GM18907 (cell line): ENCODE measurements around the gene TFCP2L1.

Experiments
- ATAC-seq: cut with Tn5 transposase; IDR thresholded peaks from one replicate; pipeline ENCODE4 v1.9.1; 2021; ENCODE audit warnings: mild to moderate bottlenecking, moderate library complexity; ENCODE audit not compliant: unreplicated experiment

TFCP2L1 gene

GRCh38 chr2:121295911-121296650, 11.1 kb upstream of the TFCP2L1 start:
- no peak for ATAC-seq

DNA sequence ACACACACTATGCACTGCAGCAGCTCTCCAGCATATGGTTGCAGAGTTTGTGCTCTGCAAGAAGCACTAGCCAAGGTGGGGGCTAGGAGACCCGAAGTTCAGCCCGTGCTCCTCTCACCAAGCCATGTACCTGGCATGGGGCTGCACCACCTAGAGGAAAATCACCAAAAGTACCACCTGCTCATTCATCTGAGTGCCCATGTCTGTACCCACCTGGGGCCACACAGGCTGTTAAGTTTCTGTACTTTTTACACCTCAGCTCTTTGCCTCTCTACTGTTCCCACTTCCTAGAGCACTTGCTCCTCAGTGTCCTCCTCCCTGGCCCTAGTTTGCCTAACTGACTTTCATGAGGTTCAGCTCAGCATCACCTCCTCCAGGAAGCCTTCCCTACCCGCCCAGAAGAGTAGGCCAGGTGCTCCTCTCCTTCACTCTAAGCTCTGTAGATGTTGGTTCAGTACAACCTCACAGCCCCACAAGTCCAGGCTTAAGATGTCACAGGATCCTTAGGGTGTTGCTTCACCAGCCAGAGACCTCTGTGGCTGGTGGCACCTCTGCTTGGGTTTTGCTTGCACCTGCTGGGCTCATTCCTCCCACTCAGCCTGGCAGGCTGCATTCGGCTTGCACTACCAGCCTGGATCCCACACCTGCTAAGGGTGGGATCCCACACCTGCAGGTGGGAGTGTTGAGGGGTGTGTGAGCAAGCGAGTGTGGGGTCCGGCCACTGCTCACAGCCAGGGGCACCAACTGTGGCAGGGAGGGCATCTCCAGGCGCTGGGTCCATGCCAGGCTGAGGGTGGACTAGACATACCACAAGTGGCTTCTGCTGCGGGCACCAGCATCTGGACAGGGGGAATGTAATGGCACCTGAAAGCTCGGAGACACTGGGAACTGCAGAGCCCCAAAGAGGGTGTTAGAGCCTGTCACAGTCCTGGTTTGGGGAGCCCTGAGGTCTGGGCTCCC, 10.2 kb upstream of the TFCP2L1 start:
- ATAC-seq: no peak

GRCh38 chr2:121293450-121294325, 8.7 kb upstream of the TFCP2L1 start:
- ATAC-seq: no peak

DNA sequence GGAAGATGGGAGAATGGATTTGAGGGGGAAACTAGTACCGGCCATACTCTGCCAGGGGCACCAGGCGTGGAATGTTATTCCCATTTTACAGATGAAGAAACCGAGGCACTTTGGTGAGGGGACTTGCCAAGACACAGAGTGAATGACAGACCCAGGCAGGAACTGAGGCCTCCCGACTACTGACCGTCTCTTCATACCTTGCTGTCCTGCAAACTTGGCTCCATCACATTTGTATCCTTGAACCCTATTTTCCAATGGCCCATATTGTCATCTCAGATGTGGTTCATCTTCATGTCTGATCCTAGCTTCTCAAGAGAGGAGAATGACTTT, 6.2 kb upstream of the TFCP2L1 start:
- ATAC-seq: no peak

GRCh38 chr2:121289271-121289670, 4.3 kb upstream of the TFCP2L1 start:
- no peak for ATAC-seq

DNA sequence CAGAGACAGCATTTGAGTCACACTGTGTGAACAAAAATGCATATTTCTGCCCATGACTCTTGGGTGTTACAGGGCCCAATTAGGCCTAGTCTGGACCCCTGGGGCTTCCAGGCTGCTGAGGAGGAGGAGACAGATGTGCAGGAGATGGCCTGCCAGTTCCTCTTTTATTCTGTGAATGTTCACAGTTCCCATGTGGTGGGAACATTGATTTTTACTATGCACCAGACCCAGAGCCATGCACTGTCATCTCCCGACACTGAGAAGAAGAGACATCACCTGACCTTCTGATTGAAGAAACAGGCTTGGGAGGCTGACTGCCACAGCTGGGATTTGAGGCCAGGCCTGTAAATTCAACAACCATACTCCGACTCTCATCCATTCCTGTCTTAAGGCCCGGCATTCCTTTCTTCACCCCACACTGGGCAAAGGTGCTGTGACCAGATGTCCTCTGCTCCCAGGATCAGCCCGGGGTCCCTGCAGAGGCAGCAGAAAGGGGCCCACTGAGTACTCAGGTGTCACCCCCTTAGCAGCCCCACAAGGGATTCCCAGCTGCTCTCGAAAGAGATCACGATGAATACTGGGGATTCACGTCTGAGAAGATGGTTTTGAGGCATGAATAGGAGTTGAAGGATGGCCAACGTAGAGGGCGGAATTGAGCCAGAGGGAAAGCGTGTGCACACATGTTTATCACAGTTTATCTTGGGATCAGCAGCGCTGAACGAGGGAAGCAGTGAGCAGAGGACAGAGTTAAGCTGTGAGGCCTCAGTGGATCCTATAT, 3.6 kb upstream of the TFCP2L1 start:
- no peak for ATAC-seq

- ATAC-seq: no peak
These were observed 3.0 kb upstream of the TFCP2L1 start for GRCh38 chr2:121287956-121288355.

GRCh38 chr2:121287146-121287798, 2.3 kb upstream of the TFCP2L1 start:
- ATAC-seq: no peak

- no peak for ATAC-seq
These were observed 1.5 kb upstream of the TFCP2L1 start for GRCh38 chr2:121286506-121286905.

DNA sequence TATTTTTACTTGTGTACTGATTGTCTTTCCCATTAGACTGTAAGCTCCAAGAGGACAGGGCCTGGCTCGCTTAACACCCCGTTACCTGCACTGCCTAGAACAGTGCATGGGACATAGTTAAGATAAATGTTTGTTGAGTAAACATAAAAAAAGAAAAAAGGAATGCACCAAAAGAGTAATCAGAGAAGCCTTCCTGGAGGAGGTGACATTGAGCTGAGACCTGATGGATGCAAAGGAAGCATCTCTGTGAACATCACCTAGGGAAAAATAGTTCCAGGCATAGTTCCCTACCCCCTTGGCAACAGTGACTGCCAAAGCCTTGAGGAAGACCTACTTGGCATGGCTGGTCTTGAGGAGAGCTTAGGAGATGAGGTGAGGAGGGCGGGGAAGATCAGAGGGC, 924 bp upstream of the TFCP2L1 start:
- no peak for ATAC-seq

GRCh38 chr2:121283670-121284462, 1.1 kb downstream of the TFCP2L1 start:
- ATAC-seq: no peak

GRCh38 chr2:121282800-121283385, 2.1 kb downstream of the TFCP2L1 start:
- no peak for ATAC-seq

DNA sequence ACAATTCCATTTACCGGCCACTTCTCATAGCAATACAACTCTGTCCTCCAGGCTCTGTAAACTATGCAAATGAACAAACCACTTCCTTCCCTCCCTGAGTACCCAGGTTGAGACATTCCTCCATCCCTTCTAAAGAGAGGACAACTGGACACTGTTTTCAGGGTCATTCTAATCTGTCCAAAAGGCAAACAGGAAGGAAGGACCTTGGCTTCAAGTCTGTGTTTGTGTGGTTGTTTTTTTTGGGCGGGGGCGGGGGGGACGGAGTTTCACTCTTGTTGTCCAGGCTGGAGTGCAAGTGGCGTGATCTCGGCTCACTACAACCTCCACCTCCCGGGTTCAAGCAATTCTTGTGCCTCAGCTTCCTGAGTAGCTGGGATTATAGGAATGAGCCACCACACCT, 3.3 kb downstream of the TFCP2L1 start:
- ATAC-seq: no peak

DNA sequence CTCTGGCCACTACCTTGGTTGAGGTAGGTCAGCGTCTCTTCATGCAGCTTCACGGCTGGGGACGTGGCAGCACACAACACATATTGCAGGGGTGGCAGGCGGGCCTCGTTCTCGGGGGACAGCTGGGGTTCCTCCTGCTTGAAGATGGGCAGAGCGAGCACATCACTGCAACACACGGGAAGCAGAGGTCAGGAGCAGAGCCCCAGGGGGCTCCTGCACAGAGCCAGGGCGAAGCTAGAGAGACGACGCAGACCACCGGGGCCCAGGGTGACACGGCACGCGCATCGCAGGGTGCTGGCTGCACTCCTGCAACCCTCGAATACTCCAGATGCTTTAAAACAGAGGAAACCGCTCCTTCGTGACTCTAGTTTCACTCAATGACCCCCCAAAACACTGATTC, 3.9 kb downstream of the TFCP2L1 start:
- ATAC-seq: no peak

- ATAC-seq: no peak
These were observed 5.4 kb downstream of the TFCP2L1 start for GRCh38 chr2:121279476-121280220.

- ATAC-seq: no peak
These were observed 8.7 kb downstream of the TFCP2L1 start for GRCh38 chr2:121276341-121276740.

GRCh38 chr2:121273116-121273515, 11.9 kb downstream of the TFCP2L1 start:
- no peak for ATAC-seq

DNA sequence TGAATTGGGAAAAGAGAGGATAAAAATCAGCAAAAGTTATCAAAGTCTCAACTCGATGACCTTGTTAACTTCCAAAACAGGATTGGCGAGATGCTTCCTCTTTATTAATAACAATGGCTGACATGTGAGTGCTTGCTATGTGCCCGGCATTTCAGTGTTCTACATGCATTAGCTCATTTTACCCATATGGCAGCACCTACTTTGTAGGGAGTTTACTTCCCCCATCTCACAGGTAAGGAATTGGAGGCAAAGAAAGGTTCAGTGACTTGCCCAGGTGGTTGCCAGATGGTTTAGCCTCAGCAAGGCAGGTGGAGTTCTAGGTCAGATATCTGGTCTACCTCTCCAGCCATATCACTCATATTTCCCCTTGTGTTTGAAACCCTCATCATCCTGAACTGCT, 12.4 kb downstream of the TFCP2L1 start:
- ATAC-seq: no peak
